C4-2B (cell line): ENCODE results near the gene TNNI3K.

Experiments used
- H3K27ac ChIP-seq: fragments of 450-650 bp; 2 replicates; pipeline ENCODE4 v1.5.1; 2017
- ZFX ChIP-seq: fragments of 450-650 bp; IDR thresholded peaks from 2 replicates; pipeline ENCODE4 v1.6.1; 2017
- TF ChIP-seq, protein P1 (sequence below): fragments of 450-650 bp; conservative IDR thresholded peaks from 2 replicates; pipeline ENCODE4 v1.5.1; 2017; ENCODE audit warnings: mild to moderate bottlenecking

Gene TNNI3K

DNA sequence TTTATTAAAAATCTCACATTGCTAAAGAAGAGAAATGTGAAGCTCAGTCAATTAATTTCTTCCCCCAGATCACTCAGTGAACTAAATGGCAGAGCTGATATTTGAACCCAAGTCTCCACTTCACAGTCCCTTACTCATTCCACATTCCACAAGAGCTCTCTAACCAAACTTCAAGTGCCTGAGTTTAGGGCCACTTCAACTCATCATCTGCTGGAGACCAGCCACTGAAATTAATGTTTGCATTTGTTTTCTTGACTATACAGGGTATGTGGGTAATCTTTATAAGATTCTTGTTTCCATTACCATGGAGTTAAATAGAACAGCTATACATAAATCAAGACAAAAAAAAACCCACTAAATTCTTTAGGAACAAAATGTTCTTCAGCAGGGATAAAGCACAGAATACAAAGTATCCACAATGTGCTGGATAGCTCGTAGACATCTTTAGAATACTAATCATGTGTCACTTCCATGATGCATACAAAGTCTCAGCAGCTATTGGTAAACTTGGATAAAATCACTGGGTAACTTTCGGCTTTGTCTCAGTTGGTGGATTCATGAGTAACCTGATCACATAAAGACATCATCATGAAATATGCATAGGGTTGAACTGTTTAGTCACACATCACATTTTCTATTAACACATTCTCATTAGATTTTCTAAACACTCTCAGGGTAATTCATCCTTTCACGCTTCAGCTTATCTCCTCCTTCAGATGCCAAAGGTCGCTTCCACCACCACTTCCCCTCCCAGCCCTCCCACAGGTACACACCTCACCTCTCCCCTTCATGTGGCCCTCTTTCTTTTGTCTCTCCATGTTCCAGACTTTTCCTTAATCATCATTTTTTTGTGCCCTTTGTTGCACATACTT, 187.5 kb downstream of the TNNI3K start:
- H3K27ac ChIP-seq: no peak overlapping the region
- TF ChIP-seq ZFX: no peak
- TF ChIP-seq, protein P1, sequence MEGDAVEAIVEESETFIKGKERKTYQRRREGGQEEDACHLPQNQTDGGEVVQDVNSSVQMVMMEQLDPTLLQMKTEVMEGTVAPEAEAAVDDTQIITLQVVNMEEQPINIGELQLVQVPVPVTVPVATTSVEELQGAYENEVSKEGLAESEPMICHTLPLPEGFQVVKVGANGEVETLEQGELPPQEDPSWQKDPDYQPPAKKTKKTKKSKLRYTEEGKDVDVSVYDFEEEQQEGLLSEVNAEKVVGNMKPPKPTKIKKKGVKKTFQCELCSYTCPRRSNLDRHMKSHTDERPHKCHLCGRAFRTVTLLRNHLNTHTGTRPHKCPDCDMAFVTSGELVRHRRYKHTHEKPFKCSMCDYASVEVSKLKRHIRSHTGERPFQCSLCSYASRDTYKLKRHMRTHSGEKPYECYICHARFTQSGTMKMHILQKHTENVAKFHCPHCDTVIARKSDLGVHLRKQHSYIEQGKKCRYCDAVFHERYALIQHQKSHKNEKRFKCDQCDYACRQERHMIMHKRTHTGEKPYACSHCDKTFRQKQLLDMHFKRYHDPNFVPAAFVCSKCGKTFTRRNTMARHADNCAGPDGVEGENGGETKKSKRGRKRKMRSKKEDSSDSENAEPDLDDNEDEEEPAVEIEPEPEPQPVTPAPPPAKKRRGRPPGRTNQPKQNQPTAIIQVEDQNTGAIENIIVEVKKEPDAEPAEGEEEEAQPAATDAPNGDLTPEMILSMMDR: no peak

DNA sequence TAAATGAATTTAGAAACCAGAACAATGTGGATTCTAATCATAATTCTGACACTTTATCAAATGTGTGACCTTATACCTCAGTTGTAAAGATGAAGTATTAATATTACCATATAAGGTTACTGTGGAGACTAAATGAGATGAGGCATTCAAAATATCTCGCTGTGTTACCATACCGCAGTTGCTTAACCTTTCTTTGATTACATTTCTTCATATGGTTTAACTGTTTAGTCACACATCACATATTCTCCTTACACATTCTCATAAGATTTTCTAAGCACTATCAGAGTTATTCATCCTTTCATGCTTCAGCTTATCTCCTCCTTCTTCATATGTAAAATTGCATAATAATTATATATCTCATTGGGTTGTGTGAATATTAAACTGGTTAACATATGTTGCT, 188.3 kb downstream of the TNNI3K start:
- no peak overlapping the region for H3K27ac ChIP-seq
- TF ChIP-seq ZFX: no peak
- TF ChIP-seq, protein P1: no peak

DNA sequence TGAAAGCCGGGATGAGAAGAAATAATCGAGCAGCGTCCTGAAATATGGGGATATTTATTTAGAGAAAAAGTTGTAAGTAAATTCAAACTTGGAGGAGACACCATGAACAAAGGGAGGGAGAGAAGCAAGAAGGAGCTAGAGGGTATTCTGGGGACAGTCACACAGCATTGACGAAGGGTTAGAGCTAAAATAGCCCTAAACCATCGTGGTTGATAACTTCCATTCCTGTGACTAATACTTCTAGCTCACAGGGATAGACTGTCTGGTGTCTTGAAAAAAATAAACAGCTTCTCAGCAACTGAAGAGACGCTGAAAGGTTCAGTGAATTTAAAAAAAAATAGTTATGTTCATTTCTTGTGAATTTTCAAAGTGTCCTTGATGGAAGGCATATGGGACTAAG, 190.5 kb downstream of the TNNI3K start:
- H3K27ac ChIP-seq: no peak overlapping the region
- TF ChIP-seq, protein P1: no peak
- TF ChIP-seq ZFX: no peak

DNA sequence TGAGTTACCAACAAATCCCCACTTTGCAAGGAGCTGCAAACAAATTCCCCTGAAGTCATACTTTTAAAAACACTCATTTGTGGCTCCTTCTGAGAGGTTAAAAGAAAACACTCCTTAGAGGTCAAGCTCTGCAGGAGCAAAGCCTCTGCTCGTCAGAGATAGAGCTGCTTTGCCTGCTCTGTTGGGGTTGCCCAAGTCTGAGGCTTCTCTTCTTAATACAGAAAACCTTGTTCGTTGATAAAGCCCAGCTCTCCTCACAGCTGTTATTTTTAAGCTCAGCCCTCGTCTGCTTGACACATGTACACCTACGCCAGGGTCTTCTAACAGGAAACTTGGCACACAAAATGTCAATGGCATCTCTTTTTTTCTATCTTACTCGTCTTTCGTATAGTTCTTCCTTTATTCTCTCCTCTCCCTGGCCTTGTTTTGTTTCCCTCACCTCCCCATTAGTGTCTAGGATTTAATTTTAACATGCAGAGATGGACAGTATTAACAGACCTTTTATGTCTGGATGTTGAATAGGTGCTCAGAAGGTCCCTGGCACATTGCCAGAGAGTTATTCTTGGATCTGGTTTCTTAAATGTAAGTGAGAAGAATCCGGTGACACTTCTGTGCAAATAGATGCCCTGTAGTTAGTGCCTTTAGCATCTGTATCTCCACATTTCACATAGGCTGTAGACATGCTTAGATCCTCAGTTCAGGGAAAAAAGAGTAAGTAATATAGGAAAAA, 191.2 kb downstream of the TNNI3K start:
- no peak overlapping the region for H3K27ac ChIP-seq
- no peak for TF ChIP-seq ZFX
- TF ChIP-seq, protein P1: no peak

DNA sequence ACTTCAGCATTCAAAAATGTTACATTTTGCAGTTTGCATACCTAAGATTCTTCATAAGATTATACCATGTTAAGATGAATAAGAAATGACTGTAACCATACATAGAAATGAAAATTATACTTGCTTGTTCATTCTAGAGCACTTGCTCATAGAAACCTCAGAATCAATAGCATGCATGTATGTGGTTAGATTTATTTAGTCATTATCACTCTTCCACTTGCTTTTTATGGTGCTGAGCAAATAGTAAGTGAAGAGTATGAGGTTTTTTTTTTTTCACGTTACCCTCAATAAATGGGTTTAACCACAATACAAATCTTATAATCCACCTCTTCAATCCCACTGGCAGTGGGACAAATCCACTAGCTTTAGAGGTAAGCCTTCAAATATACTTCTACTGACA, 192.5 kb downstream of the TNNI3K start:
- no peak overlapping the region for H3K27ac ChIP-seq
- no peak for TF ChIP-seq ZFX
- TF ChIP-seq, protein P1: no peak

DNA sequence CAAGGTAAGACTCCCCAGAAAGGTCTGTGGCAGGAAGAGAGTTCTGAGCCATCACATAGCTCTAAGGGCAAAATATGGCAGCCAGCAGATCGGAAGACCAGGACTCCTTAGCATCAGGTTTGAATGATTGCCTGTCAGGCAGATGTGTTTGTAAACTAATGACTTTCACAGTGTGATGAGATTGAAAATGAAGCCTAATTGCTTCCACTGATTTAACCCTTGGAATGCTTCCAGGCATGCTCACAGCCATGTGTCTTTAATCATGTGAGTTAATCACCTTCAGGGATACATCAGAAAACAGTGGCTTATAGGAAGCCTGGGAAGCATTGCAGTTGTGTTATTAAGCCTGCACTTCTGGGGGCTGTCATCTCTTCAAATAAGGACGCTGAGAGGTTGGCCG, 194.4 kb downstream of the TNNI3K start:
- H3K27ac ChIP-seq: no peak overlapping the region
- TF ChIP-seq ZFX: no peak
- TF ChIP-seq, protein P1: no peak

DNA sequence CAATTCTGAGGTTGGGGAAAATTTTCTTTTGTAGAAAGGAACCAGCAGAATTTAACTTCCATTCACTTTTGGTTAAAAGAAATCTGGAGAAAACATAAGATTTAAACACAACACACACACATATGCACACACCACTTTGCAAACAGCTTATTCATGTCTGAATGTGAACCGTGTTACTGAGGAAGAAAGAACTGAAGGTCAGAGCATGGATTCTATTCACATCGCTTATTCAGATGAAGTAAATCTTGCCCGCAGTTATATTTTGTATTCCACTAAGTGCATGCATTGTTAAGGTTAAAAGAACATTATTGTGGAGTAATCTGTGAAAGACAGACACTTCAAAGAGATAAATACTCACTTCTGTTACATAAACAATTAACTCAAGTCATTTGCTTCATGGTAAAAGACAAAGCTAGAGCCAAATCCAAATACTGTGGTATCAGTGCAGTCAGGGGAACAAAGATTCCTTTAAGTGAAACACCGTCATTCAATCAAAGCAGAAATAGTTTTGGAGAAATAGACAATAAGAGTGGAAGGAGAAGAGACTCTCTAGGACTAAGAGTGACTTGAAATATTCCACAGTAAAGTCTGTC, 195.3 kb downstream of the TNNI3K start:
- H3K27ac ChIP-seq: no peak overlapping the region
- TF ChIP-seq, protein P1: no peak
- no peak for TF ChIP-seq ZFX
